DMS53 treated with DMSO at 0.1 percent for 48 hours (cell line): ENCODE results near the gene PLXNC1.

Experiments
- DNase-seq: peaks from one replicate; lab custom pipeline; 2025; ENCODE audit not compliant: unreplicated experiment; lab: John Stamatoyannopoulos, UW

Gene PLXNC1

DNA sequence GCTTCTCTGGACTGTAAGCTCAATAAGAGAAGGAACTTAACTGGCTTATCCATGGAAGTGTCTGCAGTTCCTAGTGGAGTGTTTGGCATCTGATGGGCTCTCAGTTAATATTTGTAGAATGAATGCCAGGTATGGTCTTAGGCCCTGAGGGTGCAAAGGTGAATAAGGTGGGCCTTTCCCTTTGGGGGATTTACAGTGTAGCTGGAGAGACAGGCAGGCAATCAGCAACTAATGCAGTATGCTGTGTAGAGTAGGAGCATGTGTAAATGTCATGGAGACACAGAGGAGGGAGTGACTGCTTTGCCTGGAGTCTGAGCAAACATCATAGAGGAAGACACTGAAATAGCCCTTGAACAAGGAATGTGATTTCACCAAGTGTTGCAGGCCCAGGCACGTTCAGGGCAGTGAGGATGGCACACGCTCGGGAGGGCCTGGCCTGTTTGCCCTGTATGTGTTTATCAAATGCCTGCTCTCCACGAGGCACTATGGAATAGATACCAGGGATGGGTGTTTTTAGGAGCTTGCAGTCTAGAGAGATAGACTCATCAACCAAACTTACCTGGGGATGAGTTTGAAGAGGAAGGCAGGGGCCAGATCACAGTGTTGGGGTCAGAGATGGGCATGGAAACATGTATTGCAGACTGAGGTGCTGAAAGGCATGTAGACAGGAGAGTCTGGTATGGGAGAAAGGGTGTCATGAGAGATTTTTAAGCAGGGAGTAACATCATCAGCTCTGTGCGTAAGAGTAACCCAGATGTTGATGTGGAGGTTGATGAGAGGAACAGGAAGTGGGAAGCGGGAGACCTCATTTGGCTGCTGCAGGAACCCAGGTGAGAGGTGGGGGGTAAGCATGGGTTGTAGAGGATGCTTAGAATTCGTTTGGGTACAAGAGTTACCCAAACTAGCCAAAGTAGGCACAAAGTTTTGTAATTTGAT, 54.1 kb downstream of the PLXNC1 start:
- DNase-seq = peak; percentile 21

DNA sequence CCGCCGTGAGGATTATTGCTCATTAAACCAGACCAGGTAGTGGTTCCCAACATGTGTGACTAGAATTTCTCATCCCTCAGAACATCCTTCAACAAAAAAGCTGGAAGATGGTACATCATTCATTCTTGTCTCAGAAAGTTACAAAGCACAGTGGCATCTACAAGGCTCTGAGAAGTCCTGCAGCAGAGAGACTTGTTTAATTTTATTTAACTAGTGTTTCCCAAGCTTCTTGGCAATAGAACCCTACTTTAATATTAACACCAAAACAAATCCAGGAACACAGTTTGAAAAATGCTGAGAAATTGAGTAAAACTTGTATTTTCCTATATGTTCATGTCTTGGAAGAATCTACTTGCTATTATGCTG, 54.8 kb downstream of the PLXNC1 start:
- DNase-seq = no peak

DNA sequence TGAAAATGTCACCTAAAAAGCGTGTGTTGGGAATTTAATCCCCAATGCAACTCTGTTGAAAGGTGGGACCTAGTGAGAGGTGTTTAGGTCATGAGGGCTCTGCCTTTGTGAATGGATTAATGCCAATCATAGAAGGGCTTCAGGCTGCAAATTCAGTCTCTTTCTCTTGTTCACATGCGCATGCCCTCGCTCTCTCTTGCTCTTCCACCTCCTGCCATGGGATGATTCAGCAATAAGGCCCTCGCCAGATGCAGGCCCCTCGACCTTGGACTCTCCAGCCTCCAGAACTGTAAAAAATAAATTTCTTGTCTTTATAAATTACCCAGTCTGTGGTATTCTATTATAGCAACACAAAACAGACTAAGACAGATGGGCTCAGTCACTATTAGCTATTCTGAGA, 55.4 kb downstream of the PLXNC1 start:
- no peak for DNase-seq

DNA sequence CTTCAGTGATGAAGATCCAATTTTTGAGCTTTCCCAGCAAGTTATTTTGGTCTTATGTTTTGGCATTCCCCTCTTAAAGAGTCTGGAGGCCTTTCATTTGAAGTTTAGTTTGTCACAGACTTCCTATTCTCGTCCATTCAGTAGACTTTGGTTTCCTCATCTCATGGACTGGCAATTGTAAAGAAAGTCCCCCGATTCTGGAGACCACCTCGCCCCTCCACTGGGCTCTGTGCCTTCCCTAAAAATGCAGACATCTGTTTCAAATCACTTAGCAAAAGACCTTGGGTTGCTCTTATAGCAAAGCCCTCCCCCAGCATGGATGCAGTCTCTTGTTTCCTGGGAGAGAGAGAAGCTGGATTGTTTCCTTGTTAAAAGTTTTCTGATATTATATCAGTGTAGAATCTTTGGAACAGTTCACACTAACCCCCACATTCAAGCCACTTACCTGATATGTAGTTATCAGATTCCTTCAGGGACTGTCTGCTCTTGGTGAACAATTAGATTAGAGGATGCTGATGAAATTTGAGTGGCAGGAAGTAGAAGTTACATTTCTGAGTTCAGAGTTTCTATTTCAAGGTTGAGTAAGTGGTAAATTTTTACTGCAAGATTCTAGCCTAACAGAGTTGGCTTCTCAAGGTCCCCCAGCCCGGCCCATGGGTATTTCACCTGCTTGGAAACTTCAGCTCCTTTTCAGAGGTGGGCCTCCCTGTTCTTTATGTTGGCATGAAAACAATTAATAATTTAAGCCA, 56.3 kb downstream of the PLXNC1 start:
- no peak for DNase-seq

DNA sequence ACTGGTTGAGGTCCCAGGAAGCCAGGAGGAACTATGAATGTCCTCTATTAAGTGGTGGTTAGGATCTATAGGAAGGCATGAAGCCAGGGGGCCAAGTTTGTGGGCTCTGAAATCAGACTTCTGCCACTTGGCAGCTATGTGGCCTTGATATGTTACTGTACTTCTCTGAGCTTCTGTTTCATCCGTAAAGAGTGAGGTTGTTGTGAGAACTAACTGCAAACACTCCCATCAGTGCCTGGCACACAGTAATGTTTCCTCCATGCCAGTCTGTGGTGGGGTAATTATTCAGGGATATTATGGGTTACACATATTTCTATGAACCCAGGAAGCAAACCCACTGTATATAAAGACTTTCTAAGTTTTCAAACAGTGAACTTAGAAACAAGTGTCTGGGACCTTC, 57.4 kb downstream of the PLXNC1 start:
- DNase-seq = no peak

DNA sequence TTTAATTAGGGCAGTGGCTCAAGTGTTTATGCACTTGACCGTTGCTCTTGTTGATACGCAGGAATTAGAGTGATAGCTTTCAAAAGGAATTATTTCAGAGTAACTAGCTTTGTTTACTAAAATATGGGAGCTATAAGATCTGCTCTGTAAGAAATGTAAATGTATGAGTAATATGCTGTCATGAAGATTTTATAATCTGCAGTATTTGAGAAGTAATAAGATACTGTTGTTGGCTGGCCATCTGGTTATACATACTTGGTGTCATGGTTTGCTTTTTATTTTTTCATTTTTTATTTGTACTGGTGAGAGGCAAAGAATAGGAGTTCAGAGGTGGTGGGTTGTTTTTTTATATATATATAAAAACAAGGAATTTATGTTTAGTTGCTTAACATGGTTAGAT, 58.5 kb downstream of the PLXNC1 start:
- peak; percentile 74 for DNase-seq

DNA sequence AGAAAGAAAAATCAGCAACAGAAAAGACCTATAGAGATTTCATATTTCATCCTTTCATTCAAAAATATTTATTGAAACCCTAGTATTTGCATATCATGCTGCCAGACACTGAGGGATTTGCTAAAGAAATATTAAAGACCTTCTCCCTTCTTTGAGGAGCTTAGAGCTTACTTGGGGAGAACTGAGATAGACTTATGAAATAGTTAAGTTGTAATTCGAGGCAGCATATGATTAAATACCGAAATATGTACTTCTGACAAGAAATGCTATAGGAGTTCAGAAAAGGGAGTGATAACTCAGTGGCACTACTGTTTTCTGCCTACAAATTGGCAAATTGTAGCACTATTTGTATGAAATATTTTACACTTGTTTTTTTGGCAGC, 59.1 kb downstream of the PLXNC1 start:
- DNase-seq = no peak

DNA sequence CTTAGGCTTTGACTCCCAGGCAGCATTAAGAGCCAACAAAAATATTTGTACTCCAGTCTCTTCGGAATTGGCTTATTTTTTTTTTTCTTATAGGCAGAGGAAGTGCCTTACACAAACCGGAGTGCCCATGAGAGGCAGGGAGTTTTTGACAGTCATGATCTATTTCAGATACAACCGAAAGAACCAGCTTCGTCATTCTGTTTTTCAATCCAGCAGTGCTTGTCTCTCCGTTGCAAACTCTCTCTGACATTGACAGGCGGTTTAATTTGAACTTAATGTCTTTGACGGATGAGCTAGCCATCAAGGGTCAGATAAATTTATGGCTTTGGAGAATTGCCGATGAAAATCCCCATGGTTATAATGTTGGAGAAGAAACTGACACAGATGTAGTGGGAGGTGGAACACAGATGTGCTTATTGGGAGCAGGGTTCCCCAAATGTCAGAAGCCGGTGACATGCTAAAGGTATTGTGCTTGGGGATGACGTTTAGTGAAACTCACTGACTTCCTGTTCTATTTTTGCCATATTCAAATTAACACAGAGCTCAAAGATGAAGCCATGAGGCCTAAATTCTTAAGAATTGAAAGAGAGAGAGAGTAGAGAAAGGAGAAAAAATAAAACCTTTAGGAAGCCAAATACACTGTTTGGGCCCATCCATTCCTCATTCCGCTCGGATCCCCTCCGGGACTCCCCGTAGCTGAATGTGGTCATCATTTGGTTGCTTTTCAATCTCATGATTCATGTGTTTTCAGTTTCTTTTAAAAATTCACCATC, 59.7 kb downstream of the PLXNC1 start:
- DNase-seq = no peak

DNA sequence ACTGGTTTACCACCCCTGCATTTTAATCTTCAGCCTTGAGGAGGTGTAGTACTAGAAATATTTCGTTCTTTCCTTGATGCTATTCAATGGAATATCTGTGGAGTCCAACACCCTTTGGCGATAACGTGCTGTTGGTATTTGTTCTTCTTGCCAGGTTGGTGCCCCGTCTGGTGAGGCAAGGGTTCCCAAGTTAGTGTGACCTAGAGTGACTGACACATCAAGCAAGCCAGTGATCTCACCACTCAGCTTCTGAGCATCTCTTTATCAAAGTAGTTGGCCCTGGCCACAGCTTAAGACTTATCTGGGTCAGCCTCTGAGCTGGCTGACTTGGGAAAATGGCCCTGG, 60.2 kb downstream of the PLXNC1 start:
- no peak for DNase-seq

DNA sequence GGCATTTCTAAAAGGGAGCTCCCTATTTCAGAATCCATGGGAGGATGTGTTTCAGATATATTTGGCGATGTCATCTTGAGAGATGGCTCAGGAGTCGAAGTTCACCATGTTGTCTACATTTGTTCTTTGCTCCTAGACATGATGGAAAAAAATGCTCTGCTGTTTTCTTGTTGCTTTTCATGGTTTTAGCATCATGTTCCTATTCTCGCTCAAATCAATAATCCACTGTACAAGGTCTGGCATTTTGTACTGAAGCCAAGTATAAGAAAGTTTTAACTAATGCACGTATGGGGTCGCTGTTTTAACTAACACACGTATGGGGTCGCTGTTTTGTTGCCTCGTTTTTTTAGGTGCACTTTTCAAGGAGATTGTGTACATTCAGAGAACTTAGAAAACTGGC, 60.9 kb downstream of the PLXNC1 start:
- DNase-seq = no peak

DNA sequence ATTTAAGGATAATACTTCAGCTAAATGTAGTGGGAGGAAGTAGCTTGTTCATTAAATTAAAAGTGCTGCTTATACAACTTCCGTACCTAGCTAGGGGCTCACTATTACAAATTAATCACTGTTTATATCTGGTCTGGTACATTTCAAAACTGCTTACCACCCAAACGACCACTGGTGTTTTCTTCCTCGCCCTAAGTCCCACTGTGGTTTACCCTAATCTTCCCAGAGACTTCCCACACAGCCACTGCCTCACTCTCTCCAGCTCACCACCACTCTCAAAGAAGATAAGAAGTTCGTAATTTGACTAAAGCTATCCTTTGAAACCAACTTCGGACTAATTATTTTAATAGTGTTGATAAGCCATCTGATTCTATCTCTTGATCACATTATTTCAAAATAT, 62.6 kb downstream of the PLXNC1 start:
- DNase-seq = no peak

DNA sequence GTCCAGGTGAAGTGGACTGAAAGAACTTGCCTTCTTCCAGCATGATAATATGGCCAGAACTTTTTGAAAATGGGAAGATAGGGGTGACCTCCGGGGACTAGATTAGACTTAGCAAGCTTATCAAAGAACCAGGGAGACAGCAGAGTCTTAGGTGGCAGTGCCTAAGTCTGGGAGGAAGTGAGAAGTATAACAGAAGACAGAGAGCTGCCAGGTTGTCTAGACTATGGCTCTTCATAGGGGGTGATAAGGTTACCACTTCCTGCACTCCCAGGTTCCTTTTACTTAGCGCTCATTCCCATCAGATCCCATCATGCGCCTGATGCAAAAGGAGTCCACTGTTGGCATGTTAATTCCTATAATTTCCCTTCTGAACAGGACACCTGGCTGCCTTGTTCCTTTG, 69.9 kb downstream of the PLXNC1 start:
- no peak for DNase-seq

DNA sequence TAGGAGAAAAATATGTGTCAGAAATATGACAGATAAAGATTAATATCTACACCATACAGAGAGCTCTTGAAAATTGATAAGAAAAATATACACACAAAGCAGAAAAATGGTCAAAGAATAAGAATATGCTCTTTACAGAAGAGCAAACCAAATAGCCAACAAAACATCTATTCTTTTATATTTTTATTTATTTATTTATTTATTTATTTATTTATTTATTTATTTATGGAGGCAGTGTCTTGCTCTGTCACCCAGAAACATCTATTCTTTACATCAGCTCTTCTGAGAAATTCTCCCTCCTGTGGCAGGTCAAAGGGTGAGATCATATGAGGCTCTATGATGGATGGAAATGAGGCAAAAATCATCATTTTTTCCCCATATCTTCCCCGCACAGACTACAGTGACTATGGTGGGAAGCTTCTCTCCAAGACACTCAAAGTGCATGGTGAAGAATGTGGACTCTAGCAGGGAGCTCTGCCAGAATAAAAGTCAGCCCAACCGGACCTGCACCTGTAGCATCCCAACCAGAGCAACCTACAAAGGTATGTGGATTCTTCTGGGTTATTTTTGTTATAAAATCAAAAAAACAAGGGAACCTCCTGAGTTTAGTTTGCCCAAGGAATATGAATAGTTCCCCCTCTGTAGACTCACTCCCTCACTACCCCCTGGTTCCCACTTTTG, 71.4 kb downstream of the PLXNC1 start:
- no peak for DNase-seq

DNA sequence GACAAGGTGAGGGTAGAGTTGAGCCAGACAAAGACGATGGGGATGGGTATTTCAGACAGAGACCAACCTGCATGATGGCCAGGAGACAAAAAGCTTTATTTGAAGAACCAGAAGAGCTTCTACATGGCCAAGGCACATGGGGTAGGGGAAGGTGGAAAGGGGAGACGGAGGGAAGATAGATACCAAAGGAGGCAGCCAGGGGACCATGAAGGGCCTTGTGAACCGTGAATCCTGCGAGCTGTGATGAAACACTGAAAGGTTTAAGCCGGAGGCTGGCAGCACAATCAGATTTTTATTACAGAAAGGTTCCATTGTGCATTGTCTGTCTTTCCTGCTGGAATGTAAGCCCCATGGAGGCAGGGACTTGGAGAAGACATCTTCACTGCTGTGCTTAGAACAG, 72.4 kb downstream of the PLXNC1 start:
- DNase-seq = no peak

DNA sequence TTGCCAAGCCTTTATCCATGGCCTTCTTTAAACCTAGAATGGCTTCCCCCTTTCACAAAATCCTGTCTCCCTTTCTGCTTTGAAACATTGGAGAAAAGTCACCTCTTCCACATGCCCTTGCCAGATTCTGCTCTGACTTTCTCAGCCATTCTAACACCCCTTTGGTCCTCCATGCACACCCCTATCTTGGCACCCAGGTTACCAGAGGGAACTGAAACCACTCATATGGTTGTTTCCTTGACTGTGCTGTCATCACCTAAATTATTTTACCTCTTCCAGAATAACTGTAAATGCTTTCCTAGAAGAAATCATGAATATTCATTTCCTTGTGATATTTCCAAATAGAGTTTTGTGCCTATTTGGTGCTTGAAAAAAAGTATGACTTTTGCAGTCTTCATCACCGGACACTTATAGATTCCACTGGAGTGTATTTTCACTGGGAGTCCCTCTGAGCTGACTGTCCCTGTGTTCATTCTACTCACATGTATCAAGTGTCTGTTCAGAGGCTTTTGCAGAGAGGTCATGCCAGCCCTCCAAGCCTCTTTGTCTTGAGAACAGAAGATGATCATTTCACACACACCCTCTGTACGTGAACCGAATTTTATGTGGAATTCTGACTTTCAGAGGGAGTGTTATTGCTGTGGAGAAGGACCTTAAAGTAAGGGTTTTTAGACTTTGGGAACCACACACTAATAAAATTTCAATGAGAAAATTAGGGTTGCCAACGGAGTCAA, 74.1 kb downstream of the PLXNC1 start:
- no peak for DNase-seq

DNA sequence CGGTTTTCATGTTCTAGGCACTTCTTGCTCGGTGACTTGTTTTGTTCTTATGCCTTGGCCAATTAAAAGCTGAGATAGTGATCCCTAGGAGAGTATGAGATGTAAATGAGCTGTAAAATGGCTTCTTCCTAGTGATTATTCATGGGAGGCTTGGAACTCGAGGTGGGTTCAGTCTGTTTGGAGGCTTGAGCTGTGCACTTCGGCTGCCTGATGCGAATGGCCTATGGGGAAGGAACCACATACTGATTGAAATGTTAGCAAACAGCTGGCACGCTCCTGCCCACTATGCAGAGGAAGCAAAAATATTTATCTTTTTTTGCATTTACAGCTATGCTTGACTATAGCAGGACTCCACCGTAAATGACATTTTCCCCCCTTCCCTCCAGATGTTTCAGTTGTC, 75.5 kb downstream of the PLXNC1 start:
- no peak for DNase-seq

DNA sequence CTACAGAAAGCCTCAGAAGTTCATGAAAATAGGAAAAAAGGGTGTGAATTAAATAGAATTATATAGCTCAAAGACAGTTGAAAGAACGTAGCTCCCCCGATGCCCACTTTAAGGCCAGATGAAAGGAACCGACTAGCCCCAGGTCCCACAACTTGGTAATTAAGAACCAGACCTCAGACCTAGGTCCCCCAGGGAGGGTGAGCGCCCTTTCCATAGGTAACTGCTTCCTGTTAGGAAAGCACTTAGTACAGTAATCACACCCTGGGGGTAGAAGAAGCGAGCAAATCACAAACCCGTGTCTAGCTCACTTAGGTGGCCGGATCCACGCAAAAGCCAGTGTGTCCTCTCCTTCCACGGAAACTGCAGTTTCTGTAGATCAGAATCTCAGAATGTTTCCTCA, 77.1 kb downstream of the PLXNC1 start:
- no peak for DNase-seq

DNA sequence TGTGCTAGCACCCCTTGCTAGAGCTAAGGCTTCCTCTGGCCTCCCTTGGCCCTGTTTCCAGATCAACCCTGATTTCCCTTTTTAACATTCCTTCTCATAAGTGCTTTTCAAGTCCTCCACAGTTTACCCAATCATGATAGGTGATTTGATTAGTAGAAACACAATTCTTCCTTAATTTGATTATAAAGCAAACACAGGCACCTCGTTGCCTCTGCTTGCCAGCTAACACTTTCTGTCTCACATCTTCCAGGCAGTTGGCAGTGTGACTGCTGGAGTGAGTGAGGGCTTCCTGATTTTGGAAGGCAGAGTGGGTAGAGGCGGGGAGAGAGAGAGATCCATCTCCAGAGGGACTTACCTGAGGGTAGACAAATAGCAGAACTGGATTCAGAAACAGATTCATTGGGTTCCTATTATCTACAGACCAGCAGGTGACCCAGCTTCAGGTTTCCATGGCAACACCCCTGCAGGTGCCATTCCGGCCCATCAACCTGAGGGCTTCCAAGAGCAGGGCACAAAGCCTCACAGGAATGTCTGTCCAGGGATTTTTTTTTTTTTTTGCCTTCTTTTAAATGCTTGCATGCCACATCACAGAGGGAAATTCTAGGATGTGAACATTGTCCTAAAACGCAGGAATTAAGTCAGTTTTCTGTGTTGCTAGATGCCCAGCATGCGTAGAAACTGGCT, 77.7 kb downstream of the PLXNC1 start:
- DNase-seq = no peak

DNA sequence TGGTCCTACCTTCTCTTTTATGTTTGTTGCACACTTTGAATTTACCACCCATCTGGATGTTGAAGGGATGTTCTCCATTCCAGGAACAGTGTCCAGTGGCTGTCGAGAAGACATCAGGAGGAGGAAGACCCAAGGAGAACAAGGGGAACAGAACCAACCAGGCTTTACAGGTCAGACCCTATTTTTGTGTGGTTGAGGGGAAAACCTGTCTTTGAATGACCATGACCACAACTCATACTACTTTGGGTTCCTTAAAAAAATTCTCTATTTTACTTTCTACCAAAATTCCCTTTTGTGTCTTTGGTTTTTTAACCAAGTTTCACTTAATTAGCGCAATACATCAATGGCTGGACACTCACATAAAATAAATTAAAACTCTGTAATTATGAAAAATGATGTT, 78.7 kb downstream of the PLXNC1 start:
- no peak for DNase-seq

DNA sequence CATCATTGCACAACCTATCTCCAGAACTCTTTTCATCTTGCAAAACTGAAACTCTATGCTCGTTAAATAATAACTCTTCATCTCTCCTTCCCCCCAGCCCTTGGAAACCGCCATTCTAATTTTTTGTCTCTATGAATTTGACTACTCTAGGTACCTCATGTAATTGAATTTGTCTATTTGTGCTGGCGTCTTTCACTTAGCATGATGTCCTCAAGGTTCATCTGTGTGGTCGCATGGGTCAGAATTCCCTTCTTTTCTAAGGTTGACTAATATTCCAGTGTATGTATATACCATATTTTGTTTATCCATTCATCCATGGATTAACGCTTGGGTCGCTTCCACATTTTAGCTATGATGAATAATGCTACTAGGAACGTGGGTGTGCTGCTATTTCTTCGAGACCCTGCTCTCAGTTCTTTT, 80.1 kb downstream of the PLXNC1 start:
- no peak for DNase-seq
